Testis (tissue), 2 donors: Measurements from ENCODE around the gene FHIT.

Source experiments
- POLR2A ChIP-seq: fragments of 450-650 bp; IDR thresholded peaks from one replicate; pipeline ENCODE4 v1.6.1; 2017; ENCODE audit warnings: antibody characterized with exemption, mild to moderate bottlenecking, moderate library complexity
- TF ChIP-seq, protein P1 (sequence below), 3 experiments: fragments of 450-650 bp in 2 of 3; fragments of 200-600 bp in 1 of 3; sonication (generic) in 1 of 3; IDR thresholded peaks; one replicate each; pipeline ENCODE4 v1.5.1; 2016 to 2019; ENCODE audit warnings: antibody characterized with exemption in 3 of 3, mild to moderate bottlenecking in 2 of 3, moderate library complexity in 1 of 3

DNA sequence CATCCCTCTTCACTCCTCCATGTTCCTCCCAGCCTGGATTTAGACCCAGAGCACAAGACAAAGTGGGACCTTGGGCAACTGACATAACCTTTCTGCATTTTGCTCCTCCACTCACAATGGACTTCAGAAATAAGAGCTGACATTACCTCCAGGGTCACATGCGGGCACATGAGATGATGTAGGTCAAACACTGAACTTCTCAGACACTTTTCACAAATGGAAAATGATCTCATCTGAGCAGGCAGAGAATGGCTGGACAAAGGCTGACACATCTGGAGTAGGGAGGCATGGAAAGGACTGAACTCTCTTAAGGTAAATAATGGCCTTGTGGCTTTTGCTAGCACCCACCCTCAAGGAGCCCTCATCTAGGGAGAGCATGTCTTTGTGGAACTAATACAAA is 1352.2 kb downstream of the FHIT start:
- no peak for TF ChIP-seq POLR2A
- TF ChIP-seq, protein P1, sequence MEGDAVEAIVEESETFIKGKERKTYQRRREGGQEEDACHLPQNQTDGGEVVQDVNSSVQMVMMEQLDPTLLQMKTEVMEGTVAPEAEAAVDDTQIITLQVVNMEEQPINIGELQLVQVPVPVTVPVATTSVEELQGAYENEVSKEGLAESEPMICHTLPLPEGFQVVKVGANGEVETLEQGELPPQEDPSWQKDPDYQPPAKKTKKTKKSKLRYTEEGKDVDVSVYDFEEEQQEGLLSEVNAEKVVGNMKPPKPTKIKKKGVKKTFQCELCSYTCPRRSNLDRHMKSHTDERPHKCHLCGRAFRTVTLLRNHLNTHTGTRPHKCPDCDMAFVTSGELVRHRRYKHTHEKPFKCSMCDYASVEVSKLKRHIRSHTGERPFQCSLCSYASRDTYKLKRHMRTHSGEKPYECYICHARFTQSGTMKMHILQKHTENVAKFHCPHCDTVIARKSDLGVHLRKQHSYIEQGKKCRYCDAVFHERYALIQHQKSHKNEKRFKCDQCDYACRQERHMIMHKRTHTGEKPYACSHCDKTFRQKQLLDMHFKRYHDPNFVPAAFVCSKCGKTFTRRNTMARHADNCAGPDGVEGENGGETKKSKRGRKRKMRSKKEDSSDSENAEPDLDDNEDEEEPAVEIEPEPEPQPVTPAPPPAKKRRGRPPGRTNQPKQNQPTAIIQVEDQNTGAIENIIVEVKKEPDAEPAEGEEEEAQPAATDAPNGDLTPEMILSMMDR (IDR thresholded peaks at IDR 0.05) = no peak
